ENCODE data around the gene MAU2.
"Not testable (repeated sequence)": the region's sequence is repeated elsewhere in the genome, so short reads cannot be mapped to it uniquely, and the experiment has no call there.

The MAU2 gene

GRCh38 chr19:19388568-19389555 is 68.2 kb downstream of the MAU2 start:
- Histone ChIP-seq H3K9me2 (replicated peaks; ENCODE audit: control insufficient read depth, low read length) (no peaks in the 10 kb centered on the region), H3K79me2 (ENCODE audit: control insufficient read depth, low read length) (peaks cover 84% of the 10 kb centered on the region), H3K4me3 (ENCODE audit: low read length) (peak overlapping the region; percentile 88), H3K36me3 (ENCODE audit: control insufficient read depth, low read length) (peaks cover 25% of the 10 kb centered on the region), H3K9me3 (ENCODE audit: control insufficient read depth, insufficient read depth, low read length) (no peaks in the 10 kb centered on the region), H3K27me3 (ENCODE audit: control insufficient read depth, low read length) (no peaks in the 10 kb centered on the region), H3F3A (ENCODE audit: control insufficient read depth, insufficient read depth) (peaks cover 3% of the 10 kb centered on the region; the same call in 1 of the 2 replicates), H3K27ac (ENCODE audit: low read depth, low read length) (no peak overlapping the region), H3K4me2 (ENCODE audit: low read length) (peak overlapping the region; percentile 58), H4K20me1 (ENCODE audit: control insufficient read depth, insufficient read depth, low read depth, low read length) (peaks cover 3% of the 10 kb centered on the region), H3K4me1 (ENCODE audit: control insufficient read depth, low read length) (peaks cover 69% of the 10 kb centered on the region)
- TF ChIP-seq CTCF (IDR thresholded peaks at IDR 0.05; ENCODE audit: low read depth, low read length, poor library complexity, severe bottlenecking) (no peak), EZH2phosphoT487 (IDR thresholded peaks at IDR 0.05; ENCODE audit: borderline replicate concordance, low read length) (no peak)

DNA sequence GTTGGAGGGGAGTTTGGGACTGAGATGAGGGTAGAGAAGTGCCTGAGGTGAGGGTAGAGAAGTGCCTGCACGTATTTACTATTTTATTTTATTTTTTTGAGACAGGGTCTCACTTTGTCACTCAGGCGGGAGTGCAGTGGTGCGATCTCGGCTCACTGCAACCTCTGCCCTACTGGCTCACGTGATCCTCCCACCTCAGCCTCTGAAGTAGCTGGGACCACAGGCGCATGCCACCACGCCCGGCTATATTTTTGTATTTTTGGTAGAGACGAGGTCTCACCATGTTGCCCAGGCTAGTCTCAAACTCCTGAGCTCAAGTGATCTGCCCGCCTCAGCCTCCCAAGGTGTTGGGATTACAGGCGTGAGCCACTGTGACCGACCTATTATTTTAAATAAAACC is 69.1 kb downstream of the MAU2 start:
- Histone ChIP-seq H3K4me1 (ENCODE audit: control insufficient read depth, low read length) (peaks cover 73% of the 10 kb centered on the region), H3K79me2 (ENCODE audit: control insufficient read depth, low read length) (peaks cover 88% of the 10 kb centered on the region), H3K36me3 (ENCODE audit: control insufficient read depth, low read length) (peaks cover 25% of the 10 kb centered on the region)
- not testable (repeated sequence) for H3K4me3 ChIP-seq (ENCODE audit: low read length); H3K27ac ChIP-seq (ENCODE audit: low read depth, low read length); H3K9me3 ChIP-seq (ENCODE audit: control insufficient read depth, insufficient read depth, low read length); H3F3A ChIP-seq (ENCODE audit: control insufficient read depth, insufficient read depth); H3K4me2 ChIP-seq (ENCODE audit: low read length); H4K20me1 ChIP-seq (ENCODE audit: control insufficient read depth, insufficient read depth, low read depth, low read length); H3K27me3 ChIP-seq (ENCODE audit: control insufficient read depth, low read length); H3K9me2 ChIP-seq (replicated peaks; ENCODE audit: control insufficient read depth, low read length)

GRCh38 chr19:19394333-19394732 is 73.7 kb downstream of the MAU2 start:
- H3K9me3 ChIP-seq (ENCODE audit: control insufficient read depth, insufficient read depth, low read length); H3K9me2 ChIP-seq (replicated peaks; ENCODE audit: control insufficient read depth, low read length); H3K27me3 ChIP-seq (ENCODE audit: control insufficient read depth, low read length); H4K20me1 ChIP-seq (ENCODE audit: control insufficient read depth, insufficient read depth, low read depth, low read length); H3F3A ChIP-seq (ENCODE audit: control insufficient read depth, insufficient read depth); H3K27ac ChIP-seq (ENCODE audit: low read depth, low read length): not testable (repeated sequence)
- Histone ChIP-seq H3K79me2 (ENCODE audit: control insufficient read depth, low read length) (peaks cover 98% of the 10 kb centered on the region), H3K4me2 (ENCODE audit: low read length) (peak overlapping the region; percentile 54), H3K4me3 (ENCODE audit: low read length) (peak overlapping the region; percentile 21), H3K4me1 (ENCODE audit: control insufficient read depth, low read length) (peaks cover 49% of the 10 kb centered on the region), H3K36me3 (ENCODE audit: control insufficient read depth, low read length) (peaks cover 11% of the 10 kb centered on the region)

DNA sequence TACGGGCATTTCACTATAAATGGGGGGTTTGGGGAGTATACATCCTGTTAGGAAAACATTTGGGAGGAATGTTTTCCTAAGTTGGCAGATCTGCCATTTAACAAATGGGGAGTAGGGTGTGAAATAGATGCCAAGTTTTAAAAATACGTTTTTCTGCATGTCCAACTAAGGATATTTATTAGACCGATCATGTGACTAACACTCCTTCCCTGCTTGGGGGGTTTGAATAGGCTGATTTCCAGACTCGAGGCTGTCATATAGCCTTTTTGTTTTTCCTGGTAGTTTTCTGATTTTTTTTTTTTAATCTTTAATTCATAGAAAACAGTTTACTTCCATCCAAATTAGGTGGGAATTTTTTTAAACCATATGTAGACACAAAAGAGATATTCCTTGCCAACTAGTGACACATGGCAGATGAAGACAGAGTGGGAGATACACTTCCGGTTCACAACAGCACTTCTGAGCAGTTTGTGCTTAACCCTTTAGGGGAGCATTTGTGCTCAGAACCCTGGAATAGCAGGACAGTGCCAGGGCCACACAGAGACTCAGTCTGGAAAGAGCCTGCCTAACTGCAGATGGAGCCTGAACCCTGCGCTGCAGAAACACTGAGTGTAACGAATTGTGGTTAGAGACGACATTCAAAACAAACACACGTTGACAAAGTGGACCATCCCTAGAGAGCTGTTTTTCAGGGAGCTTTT is 79.3 kb downstream of the MAU2 start:
- no peak overlapping the region for H3K4me3 ChIP-seq (ENCODE audit: low read length)
- H3K4me2 ChIP-seq (ENCODE audit: low read length), result no peak overlapping the region
- H3K9me2 ChIP-seq (replicated peaks; ENCODE audit: control insufficient read depth, low read length), result no peaks in the 10 kb centered on the region
- H3K27ac ChIP-seq (ENCODE audit: low read depth, low read length), result no peak overlapping the region
- H3K4me1 ChIP-seq (ENCODE audit: control insufficient read depth, low read length), result peaks cover 15% of the 10 kb centered on the region
- H3K27me3 ChIP-seq (ENCODE audit: control insufficient read depth, low read length), result no peaks in the 10 kb centered on the region
- peaks cover 94% of the 10 kb centered on the region for H3K79me2 ChIP-seq (ENCODE audit: control insufficient read depth, low read length)
- TF ChIP-seq CTCF (IDR thresholded peaks at IDR 0.05; ENCODE audit: low read depth, low read length, poor library complexity, severe bottlenecking) (no peak), EZH2phosphoT487 (IDR thresholded peaks at IDR 0.05; ENCODE audit: borderline replicate concordance, low read length) (no peak)
- H4K20me1 ChIP-seq (ENCODE audit: control insufficient read depth, insufficient read depth, low read depth, low read length), result 0 out of 2 replicates have a peak, but pooled peaks cover 2% of the 10 kb centered on the region
- H3F3A ChIP-seq (ENCODE audit: control insufficient read depth, insufficient read depth), result peaks cover 11% of the 10 kb centered on the region
- peaks cover 3% of the 10 kb centered on the region; the same call in 1 of the 2 replicates for H3K36me3 ChIP-seq (ENCODE audit: control insufficient read depth, low read length)
- H3K9me3 ChIP-seq (ENCODE audit: control insufficient read depth, insufficient read depth, low read length), result no peaks in the 10 kb centered on the region

All from DOHH2 (cell line).